CD14-positive monocyte (primary cell): ENCODE measurements around the gene UBQLNL. TPM values are rescaled to one million over a fixed set of nuclear protein-coding genes. Genes with fewer than 3 reads are reported as not detected.
A peak's percentile ranks its signal among the peaks of the same experiment; 100 is the strongest.

Experiments
- DNase-seq, 3 donors: peaks; one replicate each; pipeline ENCODE4 v3.0.0-alpha.2; 2011 to 2022
- H2AFZ ChIP-seq: 2 replicates; pipeline ENCODE4 v1.6.0; 2012; ENCODE audit warnings: mild to moderate bottlenecking, low read depth, low read length, inconsistent platforms; ENCODE audit not compliant: insufficient read depth, poor library complexity, severe bottlenecking
- H3K27ac ChIP-seq, 2 donors: 1 replicate in 1 of 2; 2 replicates in 1 of 2; pipeline ENCODE4 v1.5.1; 2012 to 2013; ENCODE audit warnings: low read length in 2 of 2, control low read depth in 1 of 2, inconsistent platforms in 1 of 2, low read depth in 1 of 2, mild to moderate bottlenecking in 1 of 2
- H3K27me3 ChIP-seq, 2 donors: one replicate each; pipeline versions ENCODE4 v1.6.0 to v1.6.1; 2011 to 2013; ENCODE audit warnings: low read length in 2 of 2; ENCODE audit not compliant: control insufficient read depth in 2 of 2, insufficient read depth in 2 of 2
- H3K36me3 ChIP-seq, 2 donors: replicated peaks in 1 of 2; 1 replicate in 1 of 2; 2 replicates in 1 of 2; pipeline versions ENCODE4 v1.5.1 to v1.6.1; 2012 to 2013; ENCODE audit warnings: low read length in 2 of 2, control low read depth in 1 of 2, inconsistent platforms in 1 of 2, mild to moderate bottlenecking in 1 of 2; ENCODE audit not compliant: insufficient read depth in 2 of 2, control insufficient read depth in 1 of 2
- H3K4me1 ChIP-seq, 2 donors: 1 replicate in 1 of 2; 2 replicates in 1 of 2; pipeline versions ENCODE4 v1.5.1 to v1.6.1; 2012 to 2013; ENCODE audit warnings: low read length in 2 of 2, control low read depth in 1 of 2, inconsistent platforms in 1 of 2, mild to moderate bottlenecking in 1 of 2, moderate library complexity in 1 of 2; ENCODE audit not compliant: insufficient read depth in 2 of 2, control insufficient read depth in 1 of 2
- H3K4me2 ChIP-seq: replicated peaks from 2 replicates; pipeline ENCODE3; 2012; ENCODE audit warnings: low read length, moderate library complexity, mild to moderate bottlenecking; ENCODE audit not compliant: poor library complexity, severe bottlenecking; ENCODE audit errors: extremely low read depth
- H3K4me3 ChIP-seq, 3 experiments: fragments of 200-600 bp in 1 of 3; sonication (generic) in 1 of 3; replicated peaks in 1 of 3; 1 replicate in 2 of 3; 2 replicates in 1 of 3; pipeline ENCODE4 v1.5.1; 2011 to 2013; ENCODE audit warnings: low read length in 3 of 3, mild to moderate bottlenecking in 3 of 3, control low read depth in 2 of 3, low read depth in 2 of 3, inconsistent platforms in 1 of 3, moderate library complexity in 1 of 3
- H3K79me2 ChIP-seq: 2 replicates; pipeline ENCODE4 v1.6.0; 2012; ENCODE audit warnings: mild to moderate bottlenecking, control low read depth, inconsistent platforms, low read length, moderate library complexity; ENCODE audit not compliant: insufficient read depth
- H3K9ac ChIP-seq: 2 replicates; pipeline ENCODE4 v1.6.0; 2017; ENCODE audit warnings: low read length, mild to moderate bottlenecking; ENCODE audit not compliant: insufficient read depth, poor library complexity, severe bottlenecking
- H3K9me3 ChIP-seq, 2 donors: replicated peaks in 1 of 2; 1 replicate in 1 of 2; 2 replicates in 1 of 2; pipeline versions ENCODE4 v1.5.1 to v1.6.1; 2012 to 2013; ENCODE audit warnings: low read length in 2 of 2, control low read depth in 1 of 2; ENCODE audit not compliant: control insufficient read depth in 1 of 2, insufficient read depth in 1 of 2
- H4K20me1 ChIP-seq: 2 replicates; pipeline ENCODE4 v1.6.0; 2012; ENCODE audit warnings: mild to moderate bottlenecking, low read length, control low read depth, moderate library complexity; ENCODE audit not compliant: insufficient read depth
- H3K27ac Mint-ChIP-seq, 7 donors: one replicate each; pipeline ENCODE4 v1.8.0; 2020; ENCODE audit warnings: mild to moderate bottlenecking in 7 of 7, mixed read lengths in 7 of 7, moderate library complexity in 6 of 7, inconsistent platforms in 2 of 7
- H3K27me3 Mint-ChIP-seq, 3 donors: one replicate each; pipeline ENCODE4 v1.8.0; 2021 to 2022; ENCODE audit warnings: low read depth in 3 of 3, mild to moderate bottlenecking in 3 of 3, mixed read lengths in 3 of 3, moderate library complexity in 3 of 3, inconsistent platforms in 1 of 3
- H3K36me3 Mint-ChIP-seq, 2 donors: one replicate each; pipeline ENCODE4 v1.8.0; 2020; ENCODE audit warnings: mixed read lengths in 2 of 2, inconsistent platforms in 1 of 2, mild to moderate bottlenecking in 1 of 2
- H3K4me1 Mint-ChIP-seq: one replicate; pipeline ENCODE4 v1.8.0; 2020; ENCODE audit warnings: mild to moderate bottlenecking, mixed read lengths
- H3K4me3 Mint-ChIP-seq, 2 donors: one replicate each; pipeline ENCODE4 v1.8.0; 2020; ENCODE audit warnings: mild to moderate bottlenecking in 2 of 2, mixed read lengths in 2 of 2, moderate library complexity in 1 of 2
- H3K9me3 Mint-ChIP-seq, 7 donors: one replicate each; pipeline ENCODE4 v1.8.0; 2020 to 2022; ENCODE audit warnings: mixed read lengths in 7 of 7, mild to moderate bottlenecking in 6 of 7, moderate library complexity in 6 of 7, inconsistent platforms in 2 of 7
- whole genome bisulfite sequencing: methylation state at CpG from one replicate; pipeline ENCODE4 v1.1.5; 2013; ENCODE audit warnings: missing lambda C conversion rate; ENCODE audit not compliant: insufficient coverage; 5-methylcytosine and 5-hydroxymethylcytosine counted together
- intact Hi-C, 2 donors: fragments of 100-400 bp; cut with micrococcal nuclease; formaldehyde crosslinking; loops; one replicate each; pipeline versions ENCODE4 v1.15.0 to v1.15.1; 2023
- polyA plus RNA-seq, 3 donors: library from polyadenylated mRNA; depleted of rRNA in 1 of 3; unstranded in 2 of 3; stranded (reverse) in 1 of 3; fragments of 300-500 nt in 2 of 3; fragments of >200 nt in 1 of 3; fragmentation: Illumina TruSeq in 2 of 3; gene quantifications; 1 replicate in 2 of 3; 2 replicates in 1 of 3; pipeline ENCODE4 v1.2.3, GENCODE V29; 2012 to 2021
- TF ChIP-seq, protein P1 (sequence below): fragments of 200-600 bp; IDR thresholded peaks from one replicate; pipeline ENCODE4 v1.8.0; 2022; ENCODE audit warnings: antibody characterized with exemption, mild to moderate bottlenecking

Gene UBQLNL
- polyA plus RNA-seq, 3 donors = 0.33 TPM; not detected in 2

GRCh38 chr11:5514841-5515240 lies 1.7 kb downstream of the UBQLNL start:
- H3K4me1 Mint-ChIP-seq = no peaks in the 10 kb centered on the region
- H3K4me2 ChIP-seq = no peak overlapping the region
- H3K9me3 ChIP-seq = peaks cover 0 to 4% of the 10 kb centered on the region in 2 donors
- H3K27ac ChIP-seq = no peak overlapping the region
- no peak overlapping the region for H3K27ac Mint-ChIP-seq
- no peak overlapping the region for H2AFZ ChIP-seq
- H3K4me3 Mint-ChIP-seq = no peak overlapping the region
- H3K36me3 ChIP-seq = no peaks in the 10 kb centered on the region
- H3K79me2 ChIP-seq = no peaks in the 10 kb centered on the region
- H4K20me1 ChIP-seq = no peaks in the 10 kb centered on the region
- DNase-seq = no peak
- no peaks in the 10 kb centered on the region for H3K4me1 ChIP-seq
- TF ChIP-seq, protein P1, sequence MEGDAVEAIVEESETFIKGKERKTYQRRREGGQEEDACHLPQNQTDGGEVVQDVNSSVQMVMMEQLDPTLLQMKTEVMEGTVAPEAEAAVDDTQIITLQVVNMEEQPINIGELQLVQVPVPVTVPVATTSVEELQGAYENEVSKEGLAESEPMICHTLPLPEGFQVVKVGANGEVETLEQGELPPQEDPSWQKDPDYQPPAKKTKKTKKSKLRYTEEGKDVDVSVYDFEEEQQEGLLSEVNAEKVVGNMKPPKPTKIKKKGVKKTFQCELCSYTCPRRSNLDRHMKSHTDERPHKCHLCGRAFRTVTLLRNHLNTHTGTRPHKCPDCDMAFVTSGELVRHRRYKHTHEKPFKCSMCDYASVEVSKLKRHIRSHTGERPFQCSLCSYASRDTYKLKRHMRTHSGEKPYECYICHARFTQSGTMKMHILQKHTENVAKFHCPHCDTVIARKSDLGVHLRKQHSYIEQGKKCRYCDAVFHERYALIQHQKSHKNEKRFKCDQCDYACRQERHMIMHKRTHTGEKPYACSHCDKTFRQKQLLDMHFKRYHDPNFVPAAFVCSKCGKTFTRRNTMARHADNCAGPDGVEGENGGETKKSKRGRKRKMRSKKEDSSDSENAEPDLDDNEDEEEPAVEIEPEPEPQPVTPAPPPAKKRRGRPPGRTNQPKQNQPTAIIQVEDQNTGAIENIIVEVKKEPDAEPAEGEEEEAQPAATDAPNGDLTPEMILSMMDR = no peak
- peaks cover 0 to 8% (median 2%) of the 10 kb centered on the region in 7 donors for H3K9me3 Mint-ChIP-seq
- no peak overlapping the region for H3K9ac ChIP-seq
- no peaks in the 10 kb centered on the region for H3K27me3 ChIP-seq
- intact Hi-C loops = no loop called here
- no peak overlapping the region for H3K4me3 ChIP-seq
- H3K27me3 Mint-ChIP-seq = peaks cover 0 to 5% (median 3%) of the 10 kb centered on the region in 3 donors
- H3K36me3 Mint-ChIP-seq = no peaks in the 10 kb centered on the region

GRCh38 chr11:5509803-5510202 lies 6.7 kb downstream of the UBQLNL start, which contains the start of gene UBQLN3:
UBQLN3 (minus strand) TSS chr11:5509957; CDS start chr11:5509558, 399 bp downstream.
- Histone ChIP-seq H2AFZ (no peak within 1 kb of the TSS), H3K27ac (no peak within 1 kb of the TSS), H3K27me3 (no peaks in the 10 kb centered on the region), H3K79me2 (no peaks in the 10 kb centered on the region), H3K36me3 (no peaks in the 10 kb centered on the region), H3K9me3 (no peaks in the 10 kb centered on the region), H4K20me1 (no peaks in the 10 kb centered on the region), H3K9ac (no peak within 1 kb of the TSS), H3K4me3 (no peak within 1 kb of the TSS), H3K4me1 (no peaks in the 10 kb centered on the region), H3K4me2 (no peak within 1 kb of the TSS)
- Mint-ChIP-seq H3K4me1 (no peaks in the 10 kb centered on the region), H3K9me3 (peaks cover 0 to 7% (median 3%) of the 10 kb centered on the region in 7 donors), H3K27me3 (peaks cover 1 to 3% (median 2%) of the 10 kb centered on the region in 3 donors), H3K4me3 (no peak within 1 kb of the TSS), H3K36me3 (no peaks in the 10 kb centered on the region), H3K27ac (peak within 1 kb of the TSS in 1 of 7 donors; percentile 21)
- TF ChIP-seq, protein P1 = no peak
- no peak for DNase-seq
- 100% methylated on average over 2 of the region's 4 CpGs for WGBS
- intact Hi-C loops = no loop called here
